ENCODE measurements around the gene SPTA1. TPM values are rescaled to one million over a fixed set of nuclear protein-coding genes. Genes with fewer than 3 reads are reported as not detected.

Gene SPTA1
- total and polyA plus RNA-seq, 4 donors = 0.08 to 542 (median 0.08) TPM; not detected in 1

DNA sequence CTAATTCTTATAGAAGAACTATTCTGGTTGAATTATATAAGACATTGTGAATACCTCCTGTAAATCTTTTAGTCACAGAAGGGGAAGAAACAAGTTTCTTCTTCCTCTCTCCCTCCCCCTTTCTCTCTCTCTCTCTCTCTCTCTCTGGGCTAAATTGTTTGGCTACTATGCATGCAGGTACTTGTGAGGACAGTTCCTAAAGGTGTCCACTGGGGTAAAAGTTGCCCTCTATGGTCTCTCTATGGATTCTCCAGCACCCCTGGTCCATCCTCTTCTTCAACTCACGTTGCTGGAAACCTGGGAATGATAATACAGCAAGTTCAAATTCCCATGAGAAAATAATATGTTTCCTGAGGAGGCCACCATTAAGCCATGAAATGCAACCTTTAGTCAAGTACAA is 28.2 kb upstream of the SPTA1 start (continued):
- TF ChIP-seq, protein P1, sequence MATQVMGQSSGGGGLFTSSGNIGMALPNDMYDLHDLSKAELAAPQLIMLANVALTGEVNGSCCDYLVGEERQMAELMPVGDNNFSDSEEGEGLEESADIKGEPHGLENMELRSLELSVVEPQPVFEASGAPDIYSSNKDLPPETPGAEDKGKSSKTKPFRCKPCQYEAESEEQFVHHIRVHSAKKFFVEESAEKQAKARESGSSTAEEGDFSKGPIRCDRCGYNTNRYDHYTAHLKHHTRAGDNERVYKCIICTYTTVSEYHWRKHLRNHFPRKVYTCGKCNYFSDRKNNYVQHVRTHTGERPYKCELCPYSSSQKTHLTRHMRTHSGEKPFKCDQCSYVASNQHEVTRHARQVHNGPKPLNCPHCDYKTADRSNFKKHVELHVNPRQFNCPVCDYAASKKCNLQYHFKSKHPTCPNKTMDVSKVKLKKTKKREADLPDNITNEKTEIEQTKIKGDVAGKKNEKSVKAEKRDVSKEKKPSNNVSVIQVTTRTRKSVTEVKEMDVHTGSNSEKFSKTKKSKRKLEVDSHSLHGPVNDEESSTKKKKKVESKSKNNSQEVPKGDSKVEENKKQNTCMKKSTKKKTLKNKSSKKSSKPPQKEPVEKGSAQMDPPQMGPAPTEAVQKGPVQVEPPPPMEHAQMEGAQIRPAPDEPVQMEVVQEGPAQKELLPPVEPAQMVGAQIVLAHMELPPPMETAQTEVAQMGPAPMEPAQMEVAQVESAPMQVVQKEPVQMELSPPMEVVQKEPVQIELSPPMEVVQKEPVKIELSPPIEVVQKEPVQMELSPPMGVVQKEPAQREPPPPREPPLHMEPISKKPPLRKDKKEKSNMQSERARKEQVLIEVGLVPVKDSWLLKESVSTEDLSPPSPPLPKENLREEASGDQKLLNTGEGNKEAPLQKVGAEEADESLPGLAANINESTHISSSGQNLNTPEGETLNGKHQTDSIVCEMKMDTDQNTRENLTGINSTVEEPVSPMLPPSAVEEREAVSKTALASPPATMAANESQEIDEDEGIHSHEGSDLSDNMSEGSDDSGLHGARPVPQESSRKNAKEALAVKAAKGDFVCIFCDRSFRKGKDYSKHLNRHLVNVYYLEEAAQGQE (IDR thresholded peaks at IDR 0.05) = no peak

DNA sequence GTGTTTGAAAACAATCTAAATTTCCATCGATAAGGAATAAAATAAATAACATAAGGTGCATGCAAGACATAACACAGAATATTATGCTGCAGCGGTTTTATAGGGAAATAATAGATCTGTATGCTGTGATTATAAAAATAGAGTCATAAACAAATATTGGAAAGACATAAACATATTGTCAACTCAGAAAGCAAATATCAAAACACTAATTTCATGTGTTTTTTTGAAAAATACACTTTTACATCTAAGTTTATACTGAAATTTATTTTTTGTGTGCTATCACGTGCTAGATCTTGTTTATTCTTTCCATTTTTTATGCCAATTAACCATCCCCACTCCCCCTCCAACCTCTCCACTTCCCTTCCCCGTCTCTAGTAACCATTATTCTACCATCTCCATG is 24.6 kb upstream of the SPTA1 start:
- Histone ChIP-seq H3K4me1 (ENCODE audit: control insufficient read depth in 4 of 4, insufficient read depth in 4 of 4, low read length in 3 of 4) (no peaks in the 10 kb centered on the region), H3K36me3 (ENCODE audit: control insufficient read depth in 4 of 4, insufficient read depth in 3 of 4, low read depth in 1 of 4, low read length in 3 of 4) (no peaks in the 10 kb centered on the region), H3K27ac (ENCODE audit: low read depth in 1 of 2, low read length in 2 of 2) (no peak overlapping the region), H3K4me3 (ENCODE audit: low read depth in 1 of 3, low read length in 3 of 3) (no peak overlapping the region), H3K27me3 (ENCODE audit: control insufficient read depth in 4 of 4, insufficient read depth in 4 of 4, low read length in 3 of 4) (peaks cover 0 to 3% (median 0%) of the 10 kb centered on the region in 4 donors), H3K9me3 (ENCODE audit: control insufficient read depth in 4 of 4, low read length in 3 of 4) (no peaks in the 10 kb centered on the region), H3K9ac (ENCODE audit: low read depth in 1 of 2, low read length in 2 of 2) (no peak overlapping the region)
- WGBS = 54% methylated on average over 4 of the region's 4 CpGs
- TF ChIP-seq, protein P1 (IDR thresholded peaks at IDR 0.05) = no peak
- TF ChIP-seq FOXA2 (IDR thresholded peaks at IDR 0.05) (no peak), NR2F2 (IDR thresholded peaks at IDR 0.05) (no peak), EGR1 (IDR thresholded peaks at IDR 0.05; ENCODE audit: low read depth in 2 of 2) (no peak), JUND (IDR thresholded peaks at IDR 0.05) (no peak), HNF4G (IDR thresholded peaks at IDR 0.05) (no peak), RXRA (IDR thresholded peaks at IDR 0.05) (no peak), GABPA (IDR thresholded peaks at IDR 0.05 in 1 of 2, conservative IDR thresholded peaks at IDR 0.05 in 1 of 2) (no peak), RAD21 (IDR thresholded peaks at IDR 0.05) (no peak)
- DNase-seq (ENCODE audit: low spot score) = no peak

DNA sequence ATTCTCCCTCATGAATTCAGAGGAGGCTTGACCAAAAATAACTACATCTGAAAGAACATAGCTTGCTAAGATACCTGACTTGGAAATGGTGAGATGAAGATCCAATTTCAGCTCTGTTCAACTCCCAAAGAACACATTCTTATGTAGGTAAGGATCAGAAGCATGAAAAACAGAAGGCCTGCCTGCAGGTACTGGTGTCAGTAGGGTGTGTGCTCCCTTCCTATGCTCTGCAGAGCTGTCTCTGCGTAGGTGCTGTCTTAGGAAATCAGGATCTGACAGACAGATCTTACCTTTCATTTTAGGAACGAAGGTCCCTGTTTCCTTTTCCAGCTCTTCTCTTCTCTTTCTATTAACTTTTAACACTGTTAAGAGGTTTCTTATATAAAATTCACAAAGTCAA is 19.6 kb upstream of the SPTA1 start:
- no peaks in the 10 kb centered on the region for H3K36me3 ChIP-seq (ENCODE audit: control insufficient read depth in 4 of 4, insufficient read depth in 3 of 4, low read depth in 1 of 4, low read length in 3 of 4)
- H3K4me1 ChIP-seq (ENCODE audit: control insufficient read depth in 4 of 4, insufficient read depth in 4 of 4, low read length in 3 of 4) = no peaks in the 10 kb centered on the region
- no peak for DNase-seq (ENCODE audit: low spot score)
- H3K9ac ChIP-seq (ENCODE audit: low read depth in 1 of 2, low read length in 2 of 2) = no peak overlapping the region
- 61% methylated on average over 2 of the region's 2 CpGs for WGBS
- no peak overlapping the region for H3K27ac ChIP-seq (ENCODE audit: low read depth in 1 of 2, low read length in 2 of 2)
- H3K9me3 ChIP-seq (ENCODE audit: control insufficient read depth in 4 of 4, low read length in 3 of 4) = no peaks in the 10 kb centered on the region
- H3K4me3 ChIP-seq (ENCODE audit: low read depth in 1 of 3, low read length in 3 of 3) = no peak overlapping the region
- no peaks in the 10 kb centered on the region for H3K27me3 ChIP-seq (ENCODE audit: control insufficient read depth in 4 of 4, insufficient read depth in 4 of 4, low read length in 3 of 4)
- TF ChIP-seq, protein P2, sequence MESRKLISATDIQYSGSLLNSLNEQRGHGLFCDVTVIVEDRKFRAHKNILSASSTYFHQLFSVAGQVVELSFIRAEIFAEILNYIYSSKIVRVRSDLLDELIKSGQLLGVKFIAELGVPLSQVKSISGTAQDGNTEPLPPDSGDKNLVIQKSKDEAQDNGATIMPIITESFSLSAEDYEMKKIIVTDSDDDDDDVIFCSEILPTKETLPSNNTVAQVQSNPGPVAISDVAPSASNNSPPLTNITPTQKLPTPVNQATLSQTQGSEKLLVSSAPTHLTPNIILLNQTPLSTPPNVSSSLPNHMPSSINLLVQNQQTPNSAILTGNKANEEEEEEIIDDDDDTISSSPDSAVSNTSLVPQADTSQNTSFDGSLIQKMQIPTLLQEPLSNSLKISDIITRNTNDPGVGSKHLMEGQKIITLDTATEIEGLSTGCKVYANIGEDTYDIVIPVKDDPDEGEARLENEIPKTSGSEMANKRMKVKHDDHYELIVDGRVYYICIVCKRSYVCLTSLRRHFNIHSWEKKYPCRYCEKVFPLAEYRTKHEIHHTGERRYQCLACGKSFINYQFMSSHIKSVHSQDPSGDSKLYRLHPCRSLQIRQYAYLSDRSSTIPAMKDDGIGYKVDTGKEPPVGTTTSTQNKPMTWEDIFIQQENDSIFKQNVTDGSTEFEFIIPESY (IDR thresholded peaks at IDR 0.05) = no peak
- TF ChIP-seq EGR1 (IDR thresholded peaks at IDR 0.05; ENCODE audit: low read depth in 2 of 2) (no peak), FOXA2 (IDR thresholded peaks at IDR 0.05) (no peak), RXRA (IDR thresholded peaks at IDR 0.05) (no peak), GABPA (IDR thresholded peaks at IDR 0.05 in 1 of 2, conservative IDR thresholded peaks at IDR 0.05 in 1 of 2) (no peak), YY1 (IDR thresholded peaks at IDR 0.05) (no peak), HNF4A (conservative IDR thresholded peaks at IDR 0.05) (no peak), SP1 (IDR thresholded peaks at IDR 0.05) (no peak), JUND (IDR thresholded peaks at IDR 0.05) (no peak), RAD21 (IDR thresholded peaks at IDR 0.05) (no peak)
- TF ChIP-seq, protein P3, sequence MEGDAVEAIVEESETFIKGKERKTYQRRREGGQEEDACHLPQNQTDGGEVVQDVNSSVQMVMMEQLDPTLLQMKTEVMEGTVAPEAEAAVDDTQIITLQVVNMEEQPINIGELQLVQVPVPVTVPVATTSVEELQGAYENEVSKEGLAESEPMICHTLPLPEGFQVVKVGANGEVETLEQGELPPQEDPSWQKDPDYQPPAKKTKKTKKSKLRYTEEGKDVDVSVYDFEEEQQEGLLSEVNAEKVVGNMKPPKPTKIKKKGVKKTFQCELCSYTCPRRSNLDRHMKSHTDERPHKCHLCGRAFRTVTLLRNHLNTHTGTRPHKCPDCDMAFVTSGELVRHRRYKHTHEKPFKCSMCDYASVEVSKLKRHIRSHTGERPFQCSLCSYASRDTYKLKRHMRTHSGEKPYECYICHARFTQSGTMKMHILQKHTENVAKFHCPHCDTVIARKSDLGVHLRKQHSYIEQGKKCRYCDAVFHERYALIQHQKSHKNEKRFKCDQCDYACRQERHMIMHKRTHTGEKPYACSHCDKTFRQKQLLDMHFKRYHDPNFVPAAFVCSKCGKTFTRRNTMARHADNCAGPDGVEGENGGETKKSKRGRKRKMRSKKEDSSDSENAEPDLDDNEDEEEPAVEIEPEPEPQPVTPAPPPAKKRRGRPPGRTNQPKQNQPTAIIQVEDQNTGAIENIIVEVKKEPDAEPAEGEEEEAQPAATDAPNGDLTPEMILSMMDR (IDR thresholded peaks at IDR 0.05; ENCODE audit: low read depth, low read length, missing input control) = no peak
- TF ChIP-seq, protein P4, sequence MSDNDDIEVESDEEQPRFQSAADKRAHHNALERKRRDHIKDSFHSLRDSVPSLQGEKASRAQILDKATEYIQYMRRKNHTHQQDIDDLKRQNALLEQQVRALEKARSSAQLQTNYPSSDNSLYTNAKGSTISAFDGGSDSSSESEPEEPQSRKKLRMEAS (IDR thresholded peaks at IDR 0.05) = no peak
- TF ChIP-seq, protein P5, sequence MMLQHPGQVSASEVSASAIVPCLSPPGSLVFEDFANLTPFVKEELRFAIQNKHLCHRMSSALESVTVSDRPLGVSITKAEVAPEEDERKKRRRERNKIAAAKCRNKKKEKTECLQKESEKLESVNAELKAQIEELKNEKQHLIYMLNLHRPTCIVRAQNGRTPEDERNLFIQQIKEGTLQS (IDR thresholded peaks at IDR 0.05) = no peak

All from liver (tissue), 9 donors.